Endothelial cell of umbilical vein (primary cell): ENCODE data around the gene RNF213. TPM values are rescaled to one million over a fixed set of nuclear protein-coding genes. Genes with fewer than 3 reads are reported as not detected.

Source experiments
- BruUV-seq: library from RNA; stranded (reverse); fragments of 400-500 nt; replicated peaks from 2 replicates; lab custom pipeline; 2021; lab: Mats Ljungman, UMichigan
- CTCF ChIA-PET: fragments of 300-600, 350-600 bp; sonication (Branson Sonifier 250); formaldehyde crosslinking; loops from one replicate; lab custom pipeline; 2021; ENCODE audit warnings: antibody characterized with exemption, inconsistent platforms; lab: Charles Lee
- POLR2A ChIA-PET: fragments of 300-600, 350-600 bp; sonication (Branson Sonifier 250); formaldehyde crosslinking; loops from one replicate; lab custom pipeline; 2021; ENCODE audit warnings: antibody characterized with exemption, inconsistent platforms; lab: Charles Lee
- DNase-seq: peaks from one replicate; pipeline ENCODE4 v3.0.0-alpha.2; 2011; ENCODE audit warnings: low read depth, low spot score
- FAIRE-seq: peaks from 2 replicates; lab custom pipeline; 2011; peaks lifted over from hg19 to GRCh38; lab: Jason Lieb, UNC
- H2AFZ ChIP-seq: 2 replicates; pipeline ENCODE4 v1.6.0; 2012; ENCODE audit warnings: low read depth, low read length, control low read depth, inconsistent platforms
- H3K27ac ChIP-seq: 2 replicates; pipeline ENCODE4 v1.5.1; 2011; ENCODE audit warnings: low read depth, mild to moderate bottlenecking, control low read depth, low read length, moderate library complexity; ENCODE audit not compliant: insufficient read depth
- H3K27me3 ChIP-seq, 2 experiments: 2 replicates each; pipeline versions ENCODE4 v1.6.0 to v1.6.1; 2011; ENCODE audit warnings: low read length in 2 of 2, mixed read lengths in 1 of 2; ENCODE audit not compliant: control insufficient read depth in 2 of 2, insufficient read depth in 2 of 2
- H3K36me3 ChIP-seq, 2 experiments: 2 replicates in 1 of 2; 3 replicates in 1 of 2; pipeline ENCODE4 v1.5.1; 2011; ENCODE audit warnings: low read length in 2 of 2, mild to moderate bottlenecking in 1 of 2, moderate library complexity in 1 of 2; ENCODE audit not compliant: control insufficient read depth in 2 of 2, insufficient read depth in 2 of 2; ENCODE audit errors: extremely low read depth in 1 of 2
- H3K4me1 ChIP-seq: 3 replicates; pipeline ENCODE4 v1.5.1; 2011; ENCODE audit warnings: mild to moderate bottlenecking, low read length; ENCODE audit not compliant: control insufficient read depth, insufficient read depth; ENCODE audit errors: extremely low read depth
- H3K4me2 ChIP-seq: 2 replicates; pipeline ENCODE4 v1.6.1; 2011; ENCODE audit warnings: low read length, control low read depth, mixed read lengths; ENCODE audit not compliant: insufficient read depth
- H3K4me3 ChIP-seq, 3 experiments: fragments of 200-600 bp in 1 of 3; sonication (generic), shearing (Covaris generic) in 1 of 3; replicated peaks in 1 of 3; 2 replicates each; pipeline ENCODE4 v1.5.1; 2011 to 2016; ENCODE audit warnings: control low read depth in 3 of 3, low read length in 3 of 3, mild to moderate bottlenecking in 2 of 3, inconsistent platforms in 1 of 3, low read depth in 1 of 3, moderate library complexity in 1 of 3; ENCODE audit not compliant: insufficient read depth in 1 of 3
- H3K79me2 ChIP-seq: 2 replicates; pipeline ENCODE4 v1.6.0; 2012; ENCODE audit warnings: low read length, inconsistent platforms; ENCODE audit not compliant: control insufficient read depth, insufficient read depth
- H3K9ac ChIP-seq: replicated peaks from 2 replicates; pipeline ENCODE3; 2011; ENCODE audit warnings: low read length, control low read depth; ENCODE audit not compliant: insufficient read depth; ENCODE audit errors: extremely low read depth
- H3K9me1 ChIP-seq: replicated peaks from 3 replicates; pipeline ENCODE4 v1.6.0; 2011; ENCODE audit warnings: mild to moderate bottlenecking, low read length; ENCODE audit not compliant: control insufficient read depth, insufficient read depth; ENCODE audit errors: extremely low read depth
- H3K9me3 ChIP-seq: replicated peaks from 2 replicates; pipeline ENCODE4 v1.5.1; 2012; ENCODE audit warnings: low read length, inconsistent platforms; ENCODE audit not compliant: control insufficient read depth, insufficient read depth
- H4K20me1 ChIP-seq: replicated peaks from 2 replicates; pipeline ENCODE3; 2011; ENCODE audit warnings: mild to moderate bottlenecking, low read length; ENCODE audit not compliant: control insufficient read depth, insufficient read depth; ENCODE audit errors: extremely low read depth
- CTCF ChIP-seq, 2 donors: IDR thresholded peaks; 1 replicate in 1 of 2; 2 replicates in 1 of 2; pipeline ENCODE4 v1.5.1; 2011; ENCODE audit warnings: low read length in 2 of 2, mild to moderate bottlenecking in 2 of 2, moderate library complexity in 2 of 2, control low read depth in 1 of 2, inconsistent platforms in 1 of 2, low read depth in 1 of 2; ENCODE audit not compliant: insufficient read depth in 1 of 2; ENCODE audit errors: extremely low read depth in 1 of 2
- EZH2 ChIP-seq: IDR thresholded peaks from 2 replicates; pipeline ENCODE4 v1.6.1; 2012; ENCODE audit warnings: borderline replicate concordance, low read depth, mild to moderate bottlenecking, moderate library complexity, low read length, inconsistent platforms; ENCODE audit not compliant: severe bottlenecking
- FOS ChIP-seq: IDR thresholded peaks from 2 replicates; pipeline ENCODE4 v1.6.1; 2011; ENCODE audit warnings: mild to moderate bottlenecking, low read length, moderate library complexity, borderline replicate concordance; ENCODE audit not compliant: insufficient read depth
- GATA2 ChIP-seq: IDR thresholded peaks from 2 replicates; pipeline ENCODE4 v1.7.0; 2011; ENCODE audit warnings: low read depth, mild to moderate bottlenecking, moderate library complexity, mixed read lengths, low read length; ENCODE audit not compliant: insufficient read length, insufficient read depth
- JUN ChIP-seq: IDR thresholded peaks from 2 replicates; pipeline ENCODE4 v1.6.1; 2011; ENCODE audit warnings: borderline replicate concordance, low read depth; ENCODE audit not compliant: insufficient read length, insufficient read depth
- MAX ChIP-seq: IDR thresholded peaks from 2 replicates; pipeline ENCODE4 v1.6.1; 2011; ENCODE audit not compliant: insufficient read depth, insufficient read length
- MYC ChIP-seq: IDR thresholded peaks from one replicate; pipeline ENCODE4 v1.6.1; 2011; ENCODE audit warnings: mild to moderate bottlenecking, low read depth, low read length
- POLR2A ChIP-seq: IDR thresholded peaks from 2 replicates; pipeline ENCODE4 v1.6.1; 2012; ENCODE audit warnings: low read depth, mild to moderate bottlenecking, control low read depth, low read length
- POLR2AphosphoS5 ChIP-seq: IDR thresholded peaks from 2 replicates; pipeline ENCODE4 v1.6.1; 2012; ENCODE audit warnings: low read depth, mild to moderate bottlenecking, control low read depth, low read length, moderate library complexity; ENCODE audit not compliant: insufficient read depth
- dilution Hi-C: fragments of 300-500 bp; cut with MboI; formaldehyde crosslinking; loops from one replicate; pipeline ENCODE4 v1.15.0; 2019; ENCODE audit warnings: low sequenced_read_pairs; ENCODE audit not compliant: extremely low pct_ligation_motif_present
- intact Hi-C: fragments of 100-400 bp; cut with micrococcal nuclease; formaldehyde crosslinking; loops from one replicate; pipeline ENCODE4 v1.10.0; 2022
- polyA plus RNA-seq, 4 experiments: library from polyadenylated mRNA; depleted of rRNA in 3 of 4; stranded (reverse) in 3 of 4; unstranded in 1 of 4; fragments of >200 nt; gene quantifications; 2 replicates each; pipeline versions ENCODE4 v1.2.1 to v1.2.3, GENCODE V29; 2011 to 2012; ENCODE audit warnings: missing spikeins in 1 of 4
- total RNA-seq: library from RNA; stranded (reverse); gene quantifications from 2 replicates; pipeline ENCODE4 v1.2.3, GENCODE V29; 2021

The RNF213 gene
- total and polyA plus RNA-seq, 2 donors (not counting 3 experiments of a cell fraction or from before 2014, with no cell fraction given) = 36.5 to 116 TPM

DNA sequence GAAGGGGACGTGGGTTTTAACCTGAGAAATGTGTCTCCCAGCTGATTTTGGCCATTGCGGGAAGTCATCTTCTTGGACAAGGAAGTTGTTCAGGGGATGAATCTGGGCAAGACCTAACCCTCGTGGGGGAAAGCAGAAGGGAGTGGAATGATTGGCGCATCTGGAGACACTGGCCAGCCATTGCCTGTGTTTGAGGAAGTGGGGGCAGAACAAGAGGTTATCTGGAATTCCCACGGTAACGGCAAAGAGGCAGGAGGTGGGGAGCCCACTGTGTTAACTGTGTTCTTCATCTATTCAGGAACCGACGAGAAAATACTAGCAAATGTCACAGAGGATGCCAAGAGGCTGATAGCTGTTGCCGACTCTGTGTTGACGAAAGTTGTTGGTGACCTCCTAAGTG, 66.9 kb downstream of the RNF213 start:
- H3K4me2 ChIP-seq = no peak overlapping the region
- FAIRE-seq (peak; percentile 4), DNase-seq (peak; percentile 51)
- TF ChIP-seq FOS = no peak
- no peak for TF ChIP-seq EZH2
- TF ChIP-seq POLR2A = no peak
- no peak for TF ChIP-seq POLR2AphosphoS5
- no peak for TF ChIP-seq MAX
- no peak for TF ChIP-seq MYC
- TF ChIP-seq GATA2 = no peak
- no peak for TF ChIP-seq CTCF (IDR thresholded peaks at IDR 0.05; ENCODE audit: extremely low read depth in 1 of 2, insufficient read depth in 1 of 2, low read depth in 1 of 2, low read length in 2 of 2)
- no peak for TF ChIP-seq JUN
- no peaks in the 10 kb centered on the region for H4K20me1 ChIP-seq
- peaks cover 13% of the 10 kb centered on the region for H3K4me1 ChIP-seq
- H3K9me1 ChIP-seq = no peaks in the 10 kb centered on the region
- H2AFZ ChIP-seq = no peak overlapping the region
- H3K36me3 ChIP-seq = peaks cover 9 to 21% of the 10 kb centered on the region in 2 experiments
- no TSS peak for BruUV-seq
- ChIA-PET POLR2A (no interaction called here), CTCF (interaction anchor here (1.6 kb wide), 1 partner anchor 132 kb away, joined by 6 read pairs; no protein-coding TSS in a partner anchor)
- H3K4me3 ChIP-seq = no peak overlapping the region
- no peaks in the 10 kb centered on the region for H3K9me3 ChIP-seq
- H3K27ac ChIP-seq = no peak overlapping the region
- no peaks in the 10 kb centered on the region for H3K27me3 ChIP-seq
- H3K79me2 ChIP-seq = no peaks in the 10 kb centered on the region
- intact Hi-C loops (no loop called here), dilution Hi-C loops (no loop called here)
- H3K9ac ChIP-seq = no peak overlapping the region
